ENCODE measurements around the gene GSTO1.

- TF ChIP-seq, protein P1, sequence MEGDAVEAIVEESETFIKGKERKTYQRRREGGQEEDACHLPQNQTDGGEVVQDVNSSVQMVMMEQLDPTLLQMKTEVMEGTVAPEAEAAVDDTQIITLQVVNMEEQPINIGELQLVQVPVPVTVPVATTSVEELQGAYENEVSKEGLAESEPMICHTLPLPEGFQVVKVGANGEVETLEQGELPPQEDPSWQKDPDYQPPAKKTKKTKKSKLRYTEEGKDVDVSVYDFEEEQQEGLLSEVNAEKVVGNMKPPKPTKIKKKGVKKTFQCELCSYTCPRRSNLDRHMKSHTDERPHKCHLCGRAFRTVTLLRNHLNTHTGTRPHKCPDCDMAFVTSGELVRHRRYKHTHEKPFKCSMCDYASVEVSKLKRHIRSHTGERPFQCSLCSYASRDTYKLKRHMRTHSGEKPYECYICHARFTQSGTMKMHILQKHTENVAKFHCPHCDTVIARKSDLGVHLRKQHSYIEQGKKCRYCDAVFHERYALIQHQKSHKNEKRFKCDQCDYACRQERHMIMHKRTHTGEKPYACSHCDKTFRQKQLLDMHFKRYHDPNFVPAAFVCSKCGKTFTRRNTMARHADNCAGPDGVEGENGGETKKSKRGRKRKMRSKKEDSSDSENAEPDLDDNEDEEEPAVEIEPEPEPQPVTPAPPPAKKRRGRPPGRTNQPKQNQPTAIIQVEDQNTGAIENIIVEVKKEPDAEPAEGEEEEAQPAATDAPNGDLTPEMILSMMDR (IDR thresholded peaks at IDR 0.05; ENCODE audit: low read depth, low read length), result no peak
- TF ChIP-seq EZH2phosphoT487 (IDR thresholded peaks at IDR 0.05; ENCODE audit: low read depth), result no peak
These were observed 33.7 kb downstream of the GSTO1 start for GRCh38 chr10:104288355-104288754.

All from OCI-LY3 (cell line).